ENCODE results near the gene SH3RF1. TPM values are rescaled to one million over a fixed set of nuclear protein-coding genes. Genes with fewer than 3 reads are reported as not detected.

The SH3RF1 gene
- total and polyA plus RNA-seq, 10 of the 15 experiments (the other 5 are each of a cell fraction or from before 2014, with no cell fraction given), result 4.5 to 22.5 (median 10.4) TPM

GRCh38 chr4:169074117-169074516 lies 196.6 kb downstream of the SH3RF1 start (continued):
- TF ChIP-seq SKIL (IDR thresholded peaks at IDR 0.05; ENCODE audit: low read depth, poor library complexity, severe bottlenecking), result no peak
- TF ChIP-seq FOXK2 (IDR thresholded peaks at IDR 0.05), result no peak
- no peak for TF ChIP-seq EED (IDR thresholded peaks at IDR 0.05; ENCODE audit: low read depth)
- no peak for TF ChIP-seq POLR2AphosphoS5 (IDR thresholded peaks at IDR 0.05; ENCODE audit: low read length)
- TF ChIP-seq SMARCA5 (IDR thresholded peaks at IDR 0.05), result no peak
- no peak for TF ChIP-seq NFYB (IDR thresholded peaks at IDR 0.05; ENCODE audit: insufficient read depth, low read depth, low read length)
- TF ChIP-seq MLLT1 (IDR thresholded peaks at IDR 0.05), result no peak
- no peak for TF ChIP-seq TBL1XR1 (IDR thresholded peaks at IDR 0.05; ENCODE audit: low read depth, low read length)
- no peak for TF ChIP-seq SUPT20H (IDR thresholded peaks at IDR 0.05; ENCODE audit: borderline replicate concordance, control insufficient read depth, low read depth, low read length)
- TF ChIP-seq NKRF (conservative IDR thresholded peaks at IDR 0.05), result no peak
- TF ChIP-seq MXI1 (IDR thresholded peaks at IDR 0.05; ENCODE audit: low read depth, low read length), result no peak

All from GM12878 (cell line).